ENCODE results near the gene JADE2. TPM values are rescaled to one million over a fixed set of nuclear protein-coding genes. Genes with fewer than 3 reads are reported as not detected.

The JADE2 gene
- total RNA-seq, 1 experiment from 2014 or later, result 39.9 TPM

DNA sequence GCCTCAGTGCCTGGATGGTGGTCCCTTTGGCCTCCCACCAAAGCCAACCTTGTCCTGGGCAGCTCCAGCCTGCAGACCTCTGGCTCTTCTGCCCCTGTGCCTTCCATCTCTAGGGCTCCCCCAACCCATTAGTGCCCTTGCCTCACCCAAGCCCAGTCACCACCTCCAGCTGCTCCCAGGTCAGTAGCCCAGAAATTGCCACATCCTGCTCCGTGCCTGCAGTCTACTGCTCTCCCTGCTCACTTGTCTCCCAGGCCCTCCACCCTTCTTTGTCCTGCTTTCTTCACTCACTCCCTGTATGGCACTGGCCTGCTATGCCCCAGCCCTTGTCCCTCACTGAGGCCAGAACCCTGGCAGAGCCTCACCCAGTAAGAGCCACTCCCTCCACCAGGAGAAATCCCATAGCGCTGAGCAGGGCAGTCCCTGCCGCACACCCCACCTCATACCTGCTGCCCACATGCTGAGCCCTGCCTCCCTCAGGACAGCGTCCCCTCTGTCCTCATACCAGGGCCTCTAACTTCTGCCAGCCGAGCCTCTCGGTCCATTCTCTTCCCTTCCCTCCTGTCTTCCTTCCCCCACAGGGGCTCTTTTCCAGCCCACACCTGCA is 44.4 kb downstream of the JADE2 start:
- POLR2A ChIA-PET, result no interaction called here
- DNase-seq (ENCODE audit: low read depth, low spot score) (no peak), ATAC-seq (0 out of 2 replicates have a peak, but pooled peaks have one; percentile 18)
- Histone ChIP-seq H3K27ac (ENCODE audit: low read depth, low read length) (no peak overlapping the region), H3K27me3 (ENCODE audit: insufficient read depth, low read length) (no peaks in the 10 kb centered on the region), H4K20me1 (ENCODE audit: insufficient read depth) (no peaks in the 10 kb centered on the region), H3K36me3 (ENCODE audit: control insufficient read depth in 1 of 2, insufficient read depth in 2 of 2, low read length in 2 of 2) (peaks cover 4 to 10% of the 10 kb centered on the region in 2 experiments; a peak in 2 of 4 replicates), H3K9me2 (ENCODE audit: insufficient read depth) (no peaks in the 10 kb centered on the region), H3K4me1 (ENCODE audit: control insufficient read depth in 1 of 2, insufficient read depth in 2 of 2, low read length in 2 of 2) (no peaks in the 10 kb centered on the region), H3K9me3 (ENCODE audit: control insufficient read depth in 1 of 2, insufficient read depth in 1 of 2, low read depth in 1 of 2, low read length in 2 of 2) (no peaks in the 10 kb centered on the region), H3K9ac (ENCODE audit: low read length) (no peak overlapping the region), H3K4me2 (ENCODE audit: low read length) (no peak overlapping the region), H3K79me2 (ENCODE audit: insufficient read depth, low read length) (no peaks in the 10 kb centered on the region), H3K4me3 (replicated peaks in 1 of 2; ENCODE audit: low read depth in 1 of 2, low read length in 2 of 2) (no peak overlapping the region), H2AFZ (ENCODE audit: low read depth, low read length, poor library complexity, severe bottlenecking) (no peak overlapping the region)
- no TSS peak for BruUV-seq (replicated peaks)
- CTCF ChIA-PET, result no interaction called here
- TF ChIP-seq SIN3A (IDR thresholded peaks at IDR 0.05; ENCODE audit: low read depth) (no peak), EZH2phosphoT487 (IDR thresholded peaks at IDR 0.05; ENCODE audit: borderline replicate concordance) (no peak), POLR2A (IDR thresholded peaks at IDR 0.05; ENCODE audit: borderline replicate concordance, extremely low read depth, insufficient read depth, insufficient read length) (no peak), EZH2 (IDR thresholded peaks at IDR 0.05) (no peak), ZFX (IDR thresholded peaks at IDR 0.05) (no peak)
- intact Hi-C loops (cut with micrococcal nuclease), result no loop called here
- RAD21 ChIA-PET (ENCODE audit: low non-redundant PET in 1 of 2, low total read pairs in 2 of 2, uncharacterized antibody in 2 of 2, unreplicated experiment in 2 of 2), result no interaction called here

DNA sequence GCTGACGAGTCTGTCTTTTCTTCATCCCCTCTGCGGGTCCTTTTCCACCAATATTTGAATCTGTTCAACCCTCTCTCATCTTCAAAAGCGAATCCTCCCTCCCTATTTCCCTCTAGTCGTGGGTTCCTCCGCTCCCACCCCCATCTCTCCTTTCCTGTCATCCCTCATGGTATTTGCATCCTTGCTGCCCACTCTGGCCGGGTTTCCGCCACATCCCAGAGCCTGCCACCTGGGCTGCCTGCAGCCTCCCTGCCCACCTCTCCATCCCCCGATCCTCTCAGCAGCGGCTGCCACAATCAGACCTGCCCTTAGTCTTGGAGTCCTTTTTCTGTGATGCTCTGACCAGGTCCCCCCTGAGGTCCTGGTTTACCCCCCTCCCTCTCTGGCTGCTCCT is 44.9 kb downstream of the JADE2 start:
- intact Hi-C loops (cut with micrococcal nuclease), result no loop called here
- no peak overlapping the region for H3K4me3 ChIP-seq (replicated peaks in 1 of 2; ENCODE audit: low read depth in 1 of 2, low read length in 2 of 2)
- no TSS peak for BruUV-seq (replicated peaks)
- peaks cover 2 to 10% of the 10 kb centered on the region in 2 experiments; a peak in 2 of 4 replicates for H3K36me3 ChIP-seq (ENCODE audit: control insufficient read depth in 1 of 2, insufficient read depth in 2 of 2, low read length in 2 of 2)
- no peak overlapping the region for H3K27ac ChIP-seq (ENCODE audit: low read depth, low read length)
- H3K79me2 ChIP-seq (ENCODE audit: insufficient read depth, low read length), result no peaks in the 10 kb centered on the region
- DNase-seq (ENCODE audit: low read depth, low spot score), result no peak
- POLR2A ChIA-PET, result no interaction called here
- RAD21 ChIA-PET (ENCODE audit: low non-redundant PET in 1 of 2, low total read pairs in 2 of 2, uncharacterized antibody in 2 of 2, unreplicated experiment in 2 of 2), result no interaction called here
- CTCF ChIA-PET, result no interaction called here
- H4K20me1 ChIP-seq (ENCODE audit: insufficient read depth), result no peaks in the 10 kb centered on the region
- no peaks in the 10 kb centered on the region for H3K9me2 ChIP-seq (ENCODE audit: insufficient read depth)
- no peak overlapping the region for H2AFZ ChIP-seq (ENCODE audit: low read depth, low read length, poor library complexity, severe bottlenecking)
- no peaks in the 10 kb centered on the region for H3K27me3 ChIP-seq (ENCODE audit: insufficient read depth, low read length)
- H3K4me1 ChIP-seq (ENCODE audit: control insufficient read depth in 1 of 2, insufficient read depth in 2 of 2, low read length in 2 of 2), result no peaks in the 10 kb centered on the region
- H3K9ac ChIP-seq (ENCODE audit: low read length), result no peak overlapping the region
- ATAC-seq, result no peak
- no peak overlapping the region for H3K4me2 ChIP-seq (ENCODE audit: low read length)
- no peaks in the 10 kb centered on the region for H3K9me3 ChIP-seq (ENCODE audit: control insufficient read depth in 1 of 2, insufficient read depth in 1 of 2, low read depth in 1 of 2, low read length in 2 of 2)
- TF ChIP-seq SP1 (IDR thresholded peaks at IDR 0.05; ENCODE audit: low read depth) (no peak), EGR1 (IDR thresholded peaks at IDR 0.05; ENCODE audit: low read depth) (no peak), EZH2phosphoT487 (IDR thresholded peaks at IDR 0.05; ENCODE audit: borderline replicate concordance) (no peak), EZH2 (IDR thresholded peaks at IDR 0.05) (no peak), CEBPB (IDR thresholded peaks at IDR 0.05; ENCODE audit: low read depth) (no peak), ELF1 (IDR thresholded peaks at IDR 0.05; ENCODE audit: borderline replicate concordance, low read depth) (no peak), POLR2A (IDR thresholded peaks at IDR 0.05; ENCODE audit: borderline replicate concordance, extremely low read depth, insufficient read depth, insufficient read length) (no peak), RAD21 (IDR thresholded peaks at IDR 0.05; ENCODE audit: low read depth) (no peak), ZFX (IDR thresholded peaks at IDR 0.05) (no peak), SIN3A (IDR thresholded peaks at IDR 0.05; ENCODE audit: low read depth) (no peak), POLR2AphosphoS5 (IDR thresholded peaks at IDR 0.05; ENCODE audit: low read depth, low read length) (no peak), YY1 (IDR thresholded peaks at IDR 0.05; ENCODE audit: extremely low read depth, insufficient replicate concordance, low read depth, low read length) (no peak)
- TF ChIP-seq, protein P1, sequence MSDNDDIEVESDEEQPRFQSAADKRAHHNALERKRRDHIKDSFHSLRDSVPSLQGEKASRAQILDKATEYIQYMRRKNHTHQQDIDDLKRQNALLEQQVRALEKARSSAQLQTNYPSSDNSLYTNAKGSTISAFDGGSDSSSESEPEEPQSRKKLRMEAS (IDR thresholded peaks at IDR 0.05), result no peak
- TF ChIP-seq, protein P2, sequence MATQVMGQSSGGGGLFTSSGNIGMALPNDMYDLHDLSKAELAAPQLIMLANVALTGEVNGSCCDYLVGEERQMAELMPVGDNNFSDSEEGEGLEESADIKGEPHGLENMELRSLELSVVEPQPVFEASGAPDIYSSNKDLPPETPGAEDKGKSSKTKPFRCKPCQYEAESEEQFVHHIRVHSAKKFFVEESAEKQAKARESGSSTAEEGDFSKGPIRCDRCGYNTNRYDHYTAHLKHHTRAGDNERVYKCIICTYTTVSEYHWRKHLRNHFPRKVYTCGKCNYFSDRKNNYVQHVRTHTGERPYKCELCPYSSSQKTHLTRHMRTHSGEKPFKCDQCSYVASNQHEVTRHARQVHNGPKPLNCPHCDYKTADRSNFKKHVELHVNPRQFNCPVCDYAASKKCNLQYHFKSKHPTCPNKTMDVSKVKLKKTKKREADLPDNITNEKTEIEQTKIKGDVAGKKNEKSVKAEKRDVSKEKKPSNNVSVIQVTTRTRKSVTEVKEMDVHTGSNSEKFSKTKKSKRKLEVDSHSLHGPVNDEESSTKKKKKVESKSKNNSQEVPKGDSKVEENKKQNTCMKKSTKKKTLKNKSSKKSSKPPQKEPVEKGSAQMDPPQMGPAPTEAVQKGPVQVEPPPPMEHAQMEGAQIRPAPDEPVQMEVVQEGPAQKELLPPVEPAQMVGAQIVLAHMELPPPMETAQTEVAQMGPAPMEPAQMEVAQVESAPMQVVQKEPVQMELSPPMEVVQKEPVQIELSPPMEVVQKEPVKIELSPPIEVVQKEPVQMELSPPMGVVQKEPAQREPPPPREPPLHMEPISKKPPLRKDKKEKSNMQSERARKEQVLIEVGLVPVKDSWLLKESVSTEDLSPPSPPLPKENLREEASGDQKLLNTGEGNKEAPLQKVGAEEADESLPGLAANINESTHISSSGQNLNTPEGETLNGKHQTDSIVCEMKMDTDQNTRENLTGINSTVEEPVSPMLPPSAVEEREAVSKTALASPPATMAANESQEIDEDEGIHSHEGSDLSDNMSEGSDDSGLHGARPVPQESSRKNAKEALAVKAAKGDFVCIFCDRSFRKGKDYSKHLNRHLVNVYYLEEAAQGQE (IDR thresholded peaks at IDR 0.05; ENCODE audit: low read depth), result no peak
- TF ChIP-seq, protein P3, sequence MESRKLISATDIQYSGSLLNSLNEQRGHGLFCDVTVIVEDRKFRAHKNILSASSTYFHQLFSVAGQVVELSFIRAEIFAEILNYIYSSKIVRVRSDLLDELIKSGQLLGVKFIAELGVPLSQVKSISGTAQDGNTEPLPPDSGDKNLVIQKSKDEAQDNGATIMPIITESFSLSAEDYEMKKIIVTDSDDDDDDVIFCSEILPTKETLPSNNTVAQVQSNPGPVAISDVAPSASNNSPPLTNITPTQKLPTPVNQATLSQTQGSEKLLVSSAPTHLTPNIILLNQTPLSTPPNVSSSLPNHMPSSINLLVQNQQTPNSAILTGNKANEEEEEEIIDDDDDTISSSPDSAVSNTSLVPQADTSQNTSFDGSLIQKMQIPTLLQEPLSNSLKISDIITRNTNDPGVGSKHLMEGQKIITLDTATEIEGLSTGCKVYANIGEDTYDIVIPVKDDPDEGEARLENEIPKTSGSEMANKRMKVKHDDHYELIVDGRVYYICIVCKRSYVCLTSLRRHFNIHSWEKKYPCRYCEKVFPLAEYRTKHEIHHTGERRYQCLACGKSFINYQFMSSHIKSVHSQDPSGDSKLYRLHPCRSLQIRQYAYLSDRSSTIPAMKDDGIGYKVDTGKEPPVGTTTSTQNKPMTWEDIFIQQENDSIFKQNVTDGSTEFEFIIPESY (IDR thresholded peaks at IDR 0.05; ENCODE audit: extremely low read depth, insufficient replicate concordance, low read length), result no peak
